Keratinocyte (primary cell): ENCODE data around the gene LHFPL3.

Experiments used
- CTCF ChIP-seq, 3 experiments: IDR thresholded peaks in 1 of 3; conservative IDR thresholded peaks in 1 of 3; optimal IDR thresholded peaks in 1 of 3; 2 replicates in 2 of 3; 3 replicates in 1 of 3; pipeline versions ENCODE3 to v1.5.1; 2011; ENCODE audit warnings: low read length in 3 of 3, mild to moderate bottlenecking in 3 of 3, moderate library complexity in 2 of 3, control low read depth in 1 of 3, inconsistent platforms in 1 of 3; ENCODE audit not compliant: insufficient read depth in 2 of 3; ENCODE audit errors: extremely low read depth in 1 of 3
- EZH2 ChIP-seq: IDR thresholded peaks from one replicate; pipeline ENCODE4 v1.6.1; 2012; ENCODE audit warnings: inconsistent platforms, mild to moderate bottlenecking, low read length, moderate library complexity

DNA sequence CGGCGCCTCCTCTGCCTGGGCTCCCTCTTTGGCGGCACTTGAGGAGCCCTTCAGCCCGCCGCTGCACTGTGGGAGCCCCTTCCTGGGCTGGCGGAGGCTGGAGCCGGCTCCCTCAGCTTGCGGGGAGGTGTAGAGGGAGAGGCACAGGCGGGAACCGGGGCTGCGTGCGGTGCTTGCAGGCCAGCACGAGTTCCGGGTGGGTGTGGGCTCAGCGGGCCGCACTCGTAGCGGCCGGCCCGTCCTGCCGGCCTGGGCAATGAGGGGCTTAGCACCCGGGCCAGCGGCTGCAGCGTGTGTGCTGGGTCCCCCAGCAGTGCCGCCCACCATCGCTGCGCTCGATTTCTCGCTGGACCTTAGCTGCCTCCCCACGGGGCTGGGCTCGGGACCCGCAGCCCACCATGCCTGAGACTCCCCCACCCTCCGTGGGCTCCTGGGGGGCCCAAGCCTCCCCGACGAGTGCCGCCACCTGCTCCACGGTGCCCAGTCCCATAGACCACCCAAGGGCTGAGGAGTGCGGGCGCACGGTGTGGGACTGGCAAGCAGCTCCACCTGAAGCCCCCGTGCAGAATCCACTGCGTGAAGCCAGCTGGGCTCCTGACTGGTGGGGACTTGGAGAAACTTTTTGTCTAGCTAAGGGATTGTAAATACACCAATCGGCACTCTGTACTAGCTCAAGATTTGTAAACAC lies 611.8 kb downstream of the LHFPL3 start:
- TF ChIP-seq CTCF (optimal IDR thresholded peaks at IDR 0.05 in 1 of 3, IDR thresholded peaks at IDR 0.05 in 1 of 3, conservative IDR thresholded peaks at IDR 0.05 in 1 of 3; ENCODE audit: extremely low read depth in 1 of 3, insufficient read depth in 2 of 3, low read length in 3 of 3) (no peak), EZH2 (no peak)
